ENCODE data around the gene MACROD2. TPM values are rescaled to one million over a fixed set of nuclear protein-coding genes. Genes with fewer than 3 reads are reported as not detected.

The MACROD2 gene
- total RNA-seq, 1 experiment from 2014 or later: 3.7 TPM

DNA sequence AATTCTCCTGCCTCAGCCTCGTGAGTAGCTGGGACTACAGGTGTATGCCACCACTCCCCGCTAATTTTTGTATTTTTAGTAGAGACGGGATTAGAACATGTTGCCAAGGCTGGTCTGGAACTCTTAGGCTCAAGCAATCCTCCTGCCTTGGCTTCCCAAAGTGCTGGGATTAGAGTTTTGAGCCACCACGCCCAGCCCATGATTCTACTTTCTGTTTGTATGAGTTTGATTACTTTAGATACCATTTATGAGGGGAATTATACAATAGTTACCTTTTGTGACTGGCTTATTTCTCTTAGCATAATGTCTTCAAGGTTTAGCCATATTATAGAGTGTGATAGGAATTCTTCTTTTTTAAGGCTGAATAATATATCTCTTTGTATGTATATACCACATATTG, 897.5 kb downstream of the MACROD2 start:
- RAD21 ChIA-PET (ENCODE audit: low non-redundant PET in 1 of 2, low total read pairs in 2 of 2, uncharacterized antibody in 2 of 2, unreplicated experiment in 2 of 2): no interaction called here
- CTCF ChIA-PET: no interaction called here
- H3K4me3 ChIP-seq (replicated peaks in 1 of 2; ENCODE audit: low read depth in 1 of 2, low read length in 2 of 2): no peak overlapping the region
- ATAC-seq (no peak), DNase-seq (ENCODE audit: low read depth, low spot score) (no peak)
- no peaks in the 10 kb centered on the region for H3K36me3 ChIP-seq (ENCODE audit: control insufficient read depth in 1 of 2, insufficient read depth in 2 of 2, low read length in 2 of 2)
- H3K9me3 ChIP-seq (ENCODE audit: control insufficient read depth in 1 of 2, insufficient read depth in 1 of 2, low read depth in 1 of 2, low read length in 2 of 2): no peaks in the 10 kb centered on the region
- POLR2A ChIA-PET: no interaction called here
- no peak overlapping the region for H3K27ac ChIP-seq (ENCODE audit: low read depth, low read length)
- H3K27me3 ChIP-seq (ENCODE audit: insufficient read depth, low read length): no peaks in the 10 kb centered on the region
- no peaks in the 10 kb centered on the region for H3K4me1 ChIP-seq (ENCODE audit: control insufficient read depth in 1 of 2, insufficient read depth in 2 of 2, low read length in 2 of 2)
- H4K20me1 ChIP-seq (ENCODE audit: insufficient read depth): no peaks in the 10 kb centered on the region
- H3K4me2 ChIP-seq (ENCODE audit: low read length): no peak overlapping the region
- H3K79me2 ChIP-seq (ENCODE audit: insufficient read depth, low read length): no peaks in the 10 kb centered on the region
- no peaks in the 10 kb centered on the region for H3K9me2 ChIP-seq (ENCODE audit: insufficient read depth)
- intact Hi-C loops (cut with micrococcal nuclease): no loop called here
- no TSS peak for BruUV-seq (replicated peaks)
- TF ChIP-seq, protein P1, sequence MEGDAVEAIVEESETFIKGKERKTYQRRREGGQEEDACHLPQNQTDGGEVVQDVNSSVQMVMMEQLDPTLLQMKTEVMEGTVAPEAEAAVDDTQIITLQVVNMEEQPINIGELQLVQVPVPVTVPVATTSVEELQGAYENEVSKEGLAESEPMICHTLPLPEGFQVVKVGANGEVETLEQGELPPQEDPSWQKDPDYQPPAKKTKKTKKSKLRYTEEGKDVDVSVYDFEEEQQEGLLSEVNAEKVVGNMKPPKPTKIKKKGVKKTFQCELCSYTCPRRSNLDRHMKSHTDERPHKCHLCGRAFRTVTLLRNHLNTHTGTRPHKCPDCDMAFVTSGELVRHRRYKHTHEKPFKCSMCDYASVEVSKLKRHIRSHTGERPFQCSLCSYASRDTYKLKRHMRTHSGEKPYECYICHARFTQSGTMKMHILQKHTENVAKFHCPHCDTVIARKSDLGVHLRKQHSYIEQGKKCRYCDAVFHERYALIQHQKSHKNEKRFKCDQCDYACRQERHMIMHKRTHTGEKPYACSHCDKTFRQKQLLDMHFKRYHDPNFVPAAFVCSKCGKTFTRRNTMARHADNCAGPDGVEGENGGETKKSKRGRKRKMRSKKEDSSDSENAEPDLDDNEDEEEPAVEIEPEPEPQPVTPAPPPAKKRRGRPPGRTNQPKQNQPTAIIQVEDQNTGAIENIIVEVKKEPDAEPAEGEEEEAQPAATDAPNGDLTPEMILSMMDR (IDR thresholded peaks at IDR 0.05 in 2 of 3, conservative IDR thresholded peaks at IDR 0.05 in 1 of 3; ENCODE audit: borderline replicate concordance in 1 of 3, insufficient read depth in 1 of 3, low read depth in 2 of 3, low read length in 2 of 3): no peak
- no peak overlapping the region for H3K9ac ChIP-seq (ENCODE audit: low read length)
- no peak overlapping the region for H2AFZ ChIP-seq (ENCODE audit: low read depth, low read length, poor library complexity, severe bottlenecking)

DNA sequence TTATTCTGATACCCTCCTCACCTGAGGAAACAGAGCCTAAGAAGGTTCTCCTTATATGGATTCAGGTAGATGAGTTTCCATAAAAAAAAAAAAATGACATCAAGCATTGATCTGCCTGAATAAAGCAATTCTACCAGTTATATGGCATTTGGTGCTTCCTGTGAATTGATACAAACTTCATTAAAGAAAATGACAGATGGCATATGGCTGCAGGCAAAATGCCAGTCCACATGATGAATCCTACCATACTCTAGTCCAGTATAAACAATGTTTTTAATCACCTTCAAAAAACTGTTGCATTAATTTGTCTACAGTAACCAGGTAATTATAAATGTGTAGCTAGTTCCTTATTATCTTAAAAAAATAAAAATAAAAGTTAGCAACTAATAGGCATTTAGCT, 901.3 kb downstream of the MACROD2 start:
- Histone ChIP-seq H3K27me3 (ENCODE audit: insufficient read depth, low read length) (no peaks in the 10 kb centered on the region), H3K36me3 (ENCODE audit: control insufficient read depth in 1 of 2, insufficient read depth in 2 of 2, low read length in 2 of 2) (no peaks in the 10 kb centered on the region), H3K9me3 (ENCODE audit: control insufficient read depth in 1 of 2, insufficient read depth in 1 of 2, low read depth in 1 of 2, low read length in 2 of 2) (no peaks in the 10 kb centered on the region), H3K27ac (ENCODE audit: low read depth, low read length) (no peak overlapping the region), H4K20me1 (ENCODE audit: insufficient read depth) (no peaks in the 10 kb centered on the region), H3K9me2 (ENCODE audit: insufficient read depth) (no peaks in the 10 kb centered on the region), H3K9ac (ENCODE audit: low read length) (no peak overlapping the region), H3K79me2 (ENCODE audit: insufficient read depth, low read length) (no peaks in the 10 kb centered on the region), H3K4me2 (ENCODE audit: low read length) (no peak overlapping the region), H3K4me3 (replicated peaks in 1 of 2; ENCODE audit: low read depth in 1 of 2, low read length in 2 of 2) (no peak overlapping the region), H2AFZ (ENCODE audit: low read depth, low read length, poor library complexity, severe bottlenecking) (no peak overlapping the region), H3K4me1 (ENCODE audit: control insufficient read depth in 1 of 2, insufficient read depth in 2 of 2, low read length in 2 of 2) (no peaks in the 10 kb centered on the region)
- intact Hi-C loops (cut with micrococcal nuclease): no loop called here
- DNase-seq (ENCODE audit: low read depth, low spot score): no peak
- ATAC-seq: no peak
- ChIA-PET POLR2A (no interaction called here), CTCF (no interaction called here), RAD21 (ENCODE audit: low non-redundant PET in 1 of 2, low total read pairs in 2 of 2, uncharacterized antibody in 2 of 2, unreplicated experiment in 2 of 2) (no interaction called here)
- BruUV-seq (replicated peaks): no TSS peak
- no peak for TF ChIP-seq JUND (IDR thresholded peaks at IDR 0.05)
- no peak for TF ChIP-seq CBX3 (IDR thresholded peaks at IDR 0.05; ENCODE audit: low read depth)
- no peak for TF ChIP-seq FOSL1 (IDR thresholded peaks at IDR 0.05; ENCODE audit: low read depth)
- TF ChIP-seq, protein P2, sequence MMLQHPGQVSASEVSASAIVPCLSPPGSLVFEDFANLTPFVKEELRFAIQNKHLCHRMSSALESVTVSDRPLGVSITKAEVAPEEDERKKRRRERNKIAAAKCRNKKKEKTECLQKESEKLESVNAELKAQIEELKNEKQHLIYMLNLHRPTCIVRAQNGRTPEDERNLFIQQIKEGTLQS (IDR thresholded peaks at IDR 0.05): no peak
- TF ChIP-seq EGR1 (IDR thresholded peaks at IDR 0.05; ENCODE audit: low read depth): no peak
- no peak for TF ChIP-seq POLR2A (IDR thresholded peaks at IDR 0.05; ENCODE audit: borderline replicate concordance, extremely low read depth, insufficient read depth, insufficient read length)
- no peak for TF ChIP-seq CEBPB (IDR thresholded peaks at IDR 0.05; ENCODE audit: low read depth)
- no peak for TF ChIP-seq SP1 (IDR thresholded peaks at IDR 0.05; ENCODE audit: low read depth)
- no peak for TF ChIP-seq ZFX (IDR thresholded peaks at IDR 0.05)
- TF ChIP-seq, protein P3, sequence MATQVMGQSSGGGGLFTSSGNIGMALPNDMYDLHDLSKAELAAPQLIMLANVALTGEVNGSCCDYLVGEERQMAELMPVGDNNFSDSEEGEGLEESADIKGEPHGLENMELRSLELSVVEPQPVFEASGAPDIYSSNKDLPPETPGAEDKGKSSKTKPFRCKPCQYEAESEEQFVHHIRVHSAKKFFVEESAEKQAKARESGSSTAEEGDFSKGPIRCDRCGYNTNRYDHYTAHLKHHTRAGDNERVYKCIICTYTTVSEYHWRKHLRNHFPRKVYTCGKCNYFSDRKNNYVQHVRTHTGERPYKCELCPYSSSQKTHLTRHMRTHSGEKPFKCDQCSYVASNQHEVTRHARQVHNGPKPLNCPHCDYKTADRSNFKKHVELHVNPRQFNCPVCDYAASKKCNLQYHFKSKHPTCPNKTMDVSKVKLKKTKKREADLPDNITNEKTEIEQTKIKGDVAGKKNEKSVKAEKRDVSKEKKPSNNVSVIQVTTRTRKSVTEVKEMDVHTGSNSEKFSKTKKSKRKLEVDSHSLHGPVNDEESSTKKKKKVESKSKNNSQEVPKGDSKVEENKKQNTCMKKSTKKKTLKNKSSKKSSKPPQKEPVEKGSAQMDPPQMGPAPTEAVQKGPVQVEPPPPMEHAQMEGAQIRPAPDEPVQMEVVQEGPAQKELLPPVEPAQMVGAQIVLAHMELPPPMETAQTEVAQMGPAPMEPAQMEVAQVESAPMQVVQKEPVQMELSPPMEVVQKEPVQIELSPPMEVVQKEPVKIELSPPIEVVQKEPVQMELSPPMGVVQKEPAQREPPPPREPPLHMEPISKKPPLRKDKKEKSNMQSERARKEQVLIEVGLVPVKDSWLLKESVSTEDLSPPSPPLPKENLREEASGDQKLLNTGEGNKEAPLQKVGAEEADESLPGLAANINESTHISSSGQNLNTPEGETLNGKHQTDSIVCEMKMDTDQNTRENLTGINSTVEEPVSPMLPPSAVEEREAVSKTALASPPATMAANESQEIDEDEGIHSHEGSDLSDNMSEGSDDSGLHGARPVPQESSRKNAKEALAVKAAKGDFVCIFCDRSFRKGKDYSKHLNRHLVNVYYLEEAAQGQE (IDR thresholded peaks at IDR 0.05; ENCODE audit: low read depth): no peak

Data from HCT116 (cell line).